ENCODE data around the gene FLVCR1.

Gene FLVCR1

GRCh38 chr1:212922016-212922415 lies 63.9 kb downstream of the FLVCR1 start:
- H3K79me1 ChIP-seq (ENCODE audit: low read length), result no peaks in the 10 kb centered on the region
- H3K9ac ChIP-seq (ENCODE audit: low read length), result no peak overlapping the region
- no peak overlapping the region for H4K91ac ChIP-seq (ENCODE audit: low read depth, low read length)
- no peak overlapping the region for H3K27ac ChIP-seq (ENCODE audit: low read depth, low read length)
- no peak overlapping the region for H2BK12ac ChIP-seq (ENCODE audit: low read length)
- H2AK5ac ChIP-seq (ENCODE audit: low read length), result no peak overlapping the region
- WGBS (ENCODE audit: extremely low coverage, insufficient coverage, insufficient read length), result no CpG with 5 or more reads among the region's 5 CpGs
- no peaks in the 10 kb centered on the region for H3K27me3 ChIP-seq (ENCODE audit: insufficient read depth, low read length)
- no peak overlapping the region for H4K8ac ChIP-seq (ENCODE audit: low read depth, low read length)
- no peaks in the 10 kb centered on the region for H3K79me2 ChIP-seq (ENCODE audit: control insufficient read depth, insufficient read depth, low read length, poor library complexity)
- no peak overlapping the region for H2AFZ ChIP-seq (ENCODE audit: insufficient read depth, low read length, poor library complexity)
- peaks cover 2% of the 10 kb centered on the region for H3K9me3 ChIP-seq (ENCODE audit: insufficient read depth, low read depth, low read length)
- no peak overlapping the region for H2BK5ac ChIP-seq (ENCODE audit: low read depth, low read length, poor library complexity)
- H4K12ac ChIP-seq (ENCODE audit: low read depth, low read length), result no peak overlapping the region
- H3K18ac ChIP-seq (ENCODE audit: low read length), result no peak overlapping the region
- no peaks in the 10 kb centered on the region for H3K36me3 ChIP-seq (ENCODE audit: control insufficient read depth in 1 of 2, insufficient read depth in 2 of 2, low read length in 2 of 2)
- H3K23ac ChIP-seq (ENCODE audit: low read length), result no peak overlapping the region
- no peak overlapping the region for H3K14ac ChIP-seq (ENCODE audit: low read length)
- H3K4ac ChIP-seq (ENCODE audit: low read depth, low read length), result no peak overlapping the region
- no peak overlapping the region for H2BK120ac ChIP-seq (ENCODE audit: insufficient read depth, low read length, poor library complexity)
- H3K4me1 ChIP-seq (ENCODE audit: control insufficient read depth in 1 of 2, insufficient read depth in 2 of 2, low read length in 2 of 2), result peaks cover under 1% of the 10 kb centered on the region in 2 experiments
- H3K4me3 ChIP-seq (ENCODE audit: low read depth, low read length), result no peak overlapping the region
- H3K4me2 ChIP-seq (ENCODE audit: low read length), result no peak overlapping the region
- no peak for DNase-seq

- Histone ChIP-seq H3K79me2 (ENCODE audit: control insufficient read depth, insufficient read depth, low read length, poor library complexity) (no peaks in the 10 kb centered on the region), H3K9ac (ENCODE audit: low read length) (no peak overlapping the region), H3K4me1 (ENCODE audit: control insufficient read depth in 1 of 2, insufficient read depth in 2 of 2, low read length in 2 of 2) (peaks cover 5 to 10% of the 10 kb centered on the region in 2 experiments), H2BK5ac (ENCODE audit: low read depth, low read length, poor library complexity) (no peak overlapping the region), H4K12ac (ENCODE audit: low read depth, low read length) (no peak overlapping the region), H3K18ac (ENCODE audit: low read length) (no peak overlapping the region), H2AFZ (ENCODE audit: insufficient read depth, low read length, poor library complexity) (no peak overlapping the region), H2BK120ac (ENCODE audit: insufficient read depth, low read length, poor library complexity) (no peak overlapping the region), H3K27me3 (ENCODE audit: insufficient read depth, low read length) (no peaks in the 10 kb centered on the region), H3K23ac (ENCODE audit: low read length) (no peak overlapping the region), H3K4me3 (ENCODE audit: low read depth, low read length) (no peak overlapping the region), H2AK5ac (ENCODE audit: low read length) (no peak overlapping the region), H3K14ac (ENCODE audit: low read length) (no peak overlapping the region), H3K36me3 (ENCODE audit: control insufficient read depth in 1 of 2, insufficient read depth in 2 of 2, low read length in 2 of 2) (no peaks in the 10 kb centered on the region), H3K9me3 (ENCODE audit: insufficient read depth, low read depth, low read length) (no peaks in the 10 kb centered on the region), H3K27ac (ENCODE audit: low read depth, low read length) (no peak overlapping the region), H3K4me2 (ENCODE audit: low read length) (no peak overlapping the region), H4K91ac (ENCODE audit: low read depth, low read length) (no peak overlapping the region), H4K8ac (ENCODE audit: low read depth, low read length) (no peak overlapping the region), H2BK12ac (ENCODE audit: low read length) (no peak overlapping the region), H3K79me1 (ENCODE audit: low read length) (no peaks in the 10 kb centered on the region), H3K4ac (ENCODE audit: low read depth, low read length) (no peak overlapping the region)
- no CpG with 5 or more reads among the region's 6 CpGs for WGBS (ENCODE audit: extremely low coverage, insufficient coverage, insufficient read length)
- no peak for DNase-seq
These were observed 68.3 kb downstream of the FLVCR1 start for GRCh38 chr1:212926372-212926771.

DNA sequence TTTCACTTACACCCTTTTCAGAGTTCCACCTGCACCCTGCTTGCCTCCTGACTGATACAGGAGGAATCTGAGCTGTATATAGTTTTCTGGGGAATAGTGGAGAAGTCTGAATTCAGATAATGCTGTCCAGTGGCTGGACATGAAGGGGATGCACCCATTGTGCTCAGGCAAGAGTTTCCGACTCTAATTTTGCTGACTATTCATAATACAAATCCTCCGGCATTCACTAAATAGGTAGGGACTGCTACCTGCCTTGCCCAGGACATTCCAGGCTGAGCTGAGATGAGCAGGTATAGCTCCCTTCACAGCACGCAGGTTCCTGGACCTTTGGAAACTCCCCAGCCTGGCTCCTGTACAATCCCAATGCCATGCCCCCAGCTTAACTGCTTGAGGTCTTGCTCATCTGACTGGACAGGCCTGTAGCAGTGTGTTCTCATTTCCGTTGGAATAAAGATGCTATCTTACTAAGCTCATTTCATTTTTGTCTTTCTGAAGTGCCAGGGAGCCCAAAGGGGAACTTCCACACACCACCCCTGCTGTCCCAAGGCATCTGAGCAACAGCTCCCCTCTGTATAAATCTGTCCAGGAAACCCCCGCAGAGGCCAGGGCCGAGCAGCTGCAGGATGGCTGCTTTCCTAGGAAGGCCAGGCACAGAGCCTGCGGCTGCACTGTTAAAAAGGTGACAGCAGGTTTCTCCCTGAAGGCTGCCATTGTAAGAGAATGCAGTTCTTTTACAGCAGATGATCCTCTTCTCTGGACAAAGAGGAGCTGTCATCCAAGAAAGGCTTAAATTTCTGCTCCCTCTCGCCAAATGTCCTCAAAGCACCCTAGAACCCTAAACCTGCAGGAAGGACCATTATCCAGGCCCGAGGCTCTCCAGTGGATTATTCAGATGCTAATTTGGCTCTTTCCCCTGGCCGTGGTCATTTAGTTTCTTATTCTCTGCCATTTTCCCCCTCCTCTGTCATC lies 70.5 kb downstream of the FLVCR1 start:
- no peak overlapping the region for H4K8ac ChIP-seq (ENCODE audit: low read depth, low read length)
- no peak overlapping the region for H3K9ac ChIP-seq (ENCODE audit: low read length)
- no peak overlapping the region for H3K14ac ChIP-seq (ENCODE audit: low read length)
- H4K12ac ChIP-seq (ENCODE audit: low read depth, low read length), result no peak overlapping the region
- no peaks in the 10 kb centered on the region for H3K79me1 ChIP-seq (ENCODE audit: low read length)
- no peak overlapping the region for H3K23ac ChIP-seq (ENCODE audit: low read length)
- peaks cover 5 to 10% of the 10 kb centered on the region in 2 experiments for H3K4me1 ChIP-seq (ENCODE audit: control insufficient read depth in 1 of 2, insufficient read depth in 2 of 2, low read length in 2 of 2)
- no peaks in the 10 kb centered on the region for H3K36me3 ChIP-seq (ENCODE audit: control insufficient read depth in 1 of 2, insufficient read depth in 2 of 2, low read length in 2 of 2)
- no peak overlapping the region for H2BK120ac ChIP-seq (ENCODE audit: insufficient read depth, low read length, poor library complexity)
- no peak overlapping the region for H3K4me2 ChIP-seq (ENCODE audit: low read length)
- no peaks in the 10 kb centered on the region for H3K79me2 ChIP-seq (ENCODE audit: control insufficient read depth, insufficient read depth, low read length, poor library complexity)
- H3K27me3 ChIP-seq (ENCODE audit: insufficient read depth, low read length), result no peaks in the 10 kb centered on the region
- no peak overlapping the region for H2AFZ ChIP-seq (ENCODE audit: insufficient read depth, low read length, poor library complexity)
- no peak overlapping the region for H4K91ac ChIP-seq (ENCODE audit: low read depth, low read length)
- H2BK5ac ChIP-seq (ENCODE audit: low read depth, low read length, poor library complexity), result no peak overlapping the region
- H3K27ac ChIP-seq (ENCODE audit: low read depth, low read length), result no peak overlapping the region
- no peak overlapping the region for H3K18ac ChIP-seq (ENCODE audit: low read length)
- WGBS (ENCODE audit: extremely low coverage, insufficient coverage, insufficient read length), result no CpG with 5 or more reads among the region's 10 CpGs
- H2BK12ac ChIP-seq (ENCODE audit: low read length), result no peak overlapping the region
- H3K4ac ChIP-seq (ENCODE audit: low read depth, low read length), result no peak overlapping the region
- no peak overlapping the region for H2AK5ac ChIP-seq (ENCODE audit: low read length)
- no peak for DNase-seq
- no peaks in the 10 kb centered on the region for H3K9me3 ChIP-seq (ENCODE audit: insufficient read depth, low read depth, low read length)
- no peak overlapping the region for H3K4me3 ChIP-seq (ENCODE audit: low read depth, low read length)

- no peak overlapping the region for H3K27ac ChIP-seq (ENCODE audit: low read depth, low read length)
- no peak overlapping the region for H3K23ac ChIP-seq (ENCODE audit: low read length)
- H2BK12ac ChIP-seq (ENCODE audit: low read length), result no peak overlapping the region
These were observed 73.1 kb downstream of the FLVCR1 start for GRCh38 chr1:212930986-212931678.

More at GRCh38 chr1:212930986-212931678, 73.1 kb downstream of the FLVCR1 start:
- Histone ChIP-seq H3K27me3 (ENCODE audit: insufficient read depth, low read length) (no peaks in the 10 kb centered on the region), H3K14ac (ENCODE audit: low read length) (no peak overlapping the region), H3K4me2 (ENCODE audit: low read length) (no peak overlapping the region), H3K9ac (ENCODE audit: low read length) (no peak overlapping the region), H2AFZ (ENCODE audit: insufficient read depth, low read length, poor library complexity) (no peak overlapping the region), H3K79me2 (ENCODE audit: control insufficient read depth, insufficient read depth, low read length, poor library complexity) (no peaks in the 10 kb centered on the region), H4K12ac (ENCODE audit: low read depth, low read length) (no peak overlapping the region), H3K9me3 (ENCODE audit: insufficient read depth, low read depth, low read length) (no peaks in the 10 kb centered on the region), H3K4me1 (ENCODE audit: control insufficient read depth in 1 of 2, insufficient read depth in 2 of 2, low read length in 2 of 2) (peaks cover 5 to 10% of the 10 kb centered on the region in 2 experiments), H3K4ac (ENCODE audit: low read depth, low read length) (no peak overlapping the region), H2BK5ac (ENCODE audit: low read depth, low read length, poor library complexity) (no peak overlapping the region), H4K91ac (ENCODE audit: low read depth, low read length) (no peak overlapping the region), H4K8ac (ENCODE audit: low read depth, low read length) (no peak overlapping the region), H2AK5ac (ENCODE audit: low read length) (no peak overlapping the region), H2BK120ac (ENCODE audit: insufficient read depth, low read length, poor library complexity) (no peak overlapping the region), H3K4me3 (ENCODE audit: low read depth, low read length) (no peak overlapping the region), H3K79me1 (ENCODE audit: low read length) (no peaks in the 10 kb centered on the region), H3K36me3 (ENCODE audit: control insufficient read depth in 1 of 2, insufficient read depth in 2 of 2, low read length in 2 of 2) (no peaks in the 10 kb centered on the region), H3K18ac (ENCODE audit: low read length) (no peak overlapping the region)
- no CpG with 5 or more reads among the region's 10 CpGs for WGBS (ENCODE audit: extremely low coverage, insufficient coverage, insufficient read length)
- DNase-seq, result no peak

Measured in trophoblast cell (in vitro differentiated cells and primary cell).